KMS-11 (cell line): ENCODE data around the gene WDR49.

ENCODE experiments used
- H2AFZ ChIP-seq: fragments of 200-600 bp; sonication (generic); 2 replicates; pipeline ENCODE4 v1.6.1; 2016; ENCODE audit warnings: antibody characterized with exemption, mixed run types, low read depth
- H3K27ac ChIP-seq: fragments of 200-600 bp; sonication (generic); 2 replicates; pipeline ENCODE4 v1.6.1; 2016; ENCODE audit warnings: mild to moderate bottlenecking, mixed run types
- H3K27me3 ChIP-seq: fragments of 200-600 bp; sonication (generic); 2 replicates; pipeline ENCODE4 v1.6.1; 2017; ENCODE audit warnings: mild to moderate bottlenecking, low read depth, mixed run types, moderate library complexity; ENCODE audit not compliant: insufficient read depth
- H3K36me3 ChIP-seq: fragments of 200-600 bp; sonication (generic); 2 replicates; pipeline ENCODE4 v1.6.1; 2017; ENCODE audit warnings: mild to moderate bottlenecking, mixed run types; ENCODE audit not compliant: insufficient read depth
- H3K4me1 ChIP-seq: fragments of 200-600 bp; sonication (generic); 2 replicates; pipeline ENCODE4 v1.6.1; 2016; ENCODE audit warnings: mild to moderate bottlenecking, low read depth, mixed run types; ENCODE audit not compliant: poor library complexity, severe bottlenecking
- H3K4me2 ChIP-seq: fragments of 200-600 bp; sonication (generic); 2 replicates; pipeline ENCODE4 v1.7.0; 2016; ENCODE audit warnings: mild to moderate bottlenecking, mixed run types
- H3K4me3 ChIP-seq: fragments of 200-600 bp; sonication (generic); IDR thresholded peaks from 2 replicates; pipeline ENCODE4 v1.6.1; 2017; ENCODE audit warnings: low read depth, low read length, mixed read lengths; ENCODE audit not compliant: insufficient read depth
- H3K79me2 ChIP-seq: fragments of 200-600 bp; sonication (generic); 2 replicates; pipeline ENCODE4 v1.6.1; 2016; ENCODE audit warnings: low read depth, mixed run types; ENCODE audit not compliant: insufficient read depth
- H3K9ac ChIP-seq: fragments of 200-600 bp; sonication (generic); 2 replicates; pipeline ENCODE4 v1.6.1; 2016; ENCODE audit warnings: mild to moderate bottlenecking, mixed run types
- H4K20me1 ChIP-seq: fragments of 200-600 bp; sonication (generic); 2 replicates; pipeline ENCODE4 v1.6.1; 2016; ENCODE audit warnings: mild to moderate bottlenecking, mixed run types; ENCODE audit not compliant: insufficient read depth
- TF ChIP-seq, protein P1 (sequence below): fragments of 200-600 bp; sonication (generic); conservative IDR thresholded peaks from 2 replicates; pipeline ENCODE4 v1.6.1; 2017; ENCODE audit warnings: low read depth, mild to moderate bottlenecking, antibody characterized with exemption, low read length, moderate library complexity, mixed read lengths

WDR49 gene

DNA sequence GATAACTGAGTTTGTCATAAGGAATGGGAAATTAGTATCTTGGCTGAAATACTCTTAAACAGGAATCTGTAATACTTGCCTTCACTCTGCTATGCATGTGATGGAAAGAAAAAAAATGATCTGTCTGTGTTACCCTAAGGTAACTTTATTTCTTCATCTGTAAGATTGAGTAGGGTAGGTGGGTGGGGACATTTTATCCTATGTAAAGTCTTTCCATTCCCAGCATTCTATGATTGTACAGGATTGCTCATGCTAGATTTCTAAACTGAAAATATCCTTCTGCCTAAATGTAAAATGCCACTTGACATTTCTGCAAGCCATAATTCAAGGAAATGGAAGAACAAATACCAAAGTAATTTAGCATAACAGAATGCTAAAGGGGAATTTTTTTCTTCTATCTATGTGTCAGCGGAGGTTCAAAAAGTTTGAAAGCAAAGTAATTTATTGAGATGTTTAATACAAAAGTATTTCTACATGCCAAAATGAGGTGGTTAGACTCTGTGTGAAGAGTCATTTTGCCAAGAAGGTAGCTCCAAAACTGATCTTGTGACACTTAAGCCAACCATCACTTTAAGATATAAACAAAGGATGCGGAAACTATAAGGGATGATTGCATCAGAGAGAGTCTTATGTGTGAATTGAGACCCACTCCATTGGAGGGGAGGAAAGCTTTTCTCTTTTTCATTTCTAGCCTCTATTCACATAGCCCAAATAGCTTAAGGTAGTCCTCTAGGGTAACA, 133.3 kb downstream of the WDR49 start:
- H3K9ac ChIP-seq = no peak overlapping the region
- no peaks in the 10 kb centered on the region for H3K27me3 ChIP-seq
- no peaks in the 10 kb centered on the region for H3K36me3 ChIP-seq
- H4K20me1 ChIP-seq = no peaks in the 10 kb centered on the region
- H3K4me2 ChIP-seq = no peak overlapping the region
- H3K27ac ChIP-seq = no peak overlapping the region
- no peak overlapping the region for H3K4me3 ChIP-seq
- no peaks in the 10 kb centered on the region for H3K4me1 ChIP-seq
- H2AFZ ChIP-seq = no peak overlapping the region
- TF ChIP-seq, protein P1, sequence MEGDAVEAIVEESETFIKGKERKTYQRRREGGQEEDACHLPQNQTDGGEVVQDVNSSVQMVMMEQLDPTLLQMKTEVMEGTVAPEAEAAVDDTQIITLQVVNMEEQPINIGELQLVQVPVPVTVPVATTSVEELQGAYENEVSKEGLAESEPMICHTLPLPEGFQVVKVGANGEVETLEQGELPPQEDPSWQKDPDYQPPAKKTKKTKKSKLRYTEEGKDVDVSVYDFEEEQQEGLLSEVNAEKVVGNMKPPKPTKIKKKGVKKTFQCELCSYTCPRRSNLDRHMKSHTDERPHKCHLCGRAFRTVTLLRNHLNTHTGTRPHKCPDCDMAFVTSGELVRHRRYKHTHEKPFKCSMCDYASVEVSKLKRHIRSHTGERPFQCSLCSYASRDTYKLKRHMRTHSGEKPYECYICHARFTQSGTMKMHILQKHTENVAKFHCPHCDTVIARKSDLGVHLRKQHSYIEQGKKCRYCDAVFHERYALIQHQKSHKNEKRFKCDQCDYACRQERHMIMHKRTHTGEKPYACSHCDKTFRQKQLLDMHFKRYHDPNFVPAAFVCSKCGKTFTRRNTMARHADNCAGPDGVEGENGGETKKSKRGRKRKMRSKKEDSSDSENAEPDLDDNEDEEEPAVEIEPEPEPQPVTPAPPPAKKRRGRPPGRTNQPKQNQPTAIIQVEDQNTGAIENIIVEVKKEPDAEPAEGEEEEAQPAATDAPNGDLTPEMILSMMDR = no peak
- H3K79me2 ChIP-seq = no peaks in the 10 kb centered on the region

GRCh38 chr3:167507954-167508353, 145.8 kb downstream of the WDR49 start:
- no peaks in the 10 kb centered on the region for H3K79me2 ChIP-seq
- H3K4me2 ChIP-seq = no peak overlapping the region
- TF ChIP-seq, protein P1 = no peak
- H3K36me3 ChIP-seq = no peaks in the 10 kb centered on the region
- no peaks in the 10 kb centered on the region for H4K20me1 ChIP-seq
- H3K4me3 ChIP-seq = no peak overlapping the region
- H3K9ac ChIP-seq = no peak overlapping the region
- no peaks in the 10 kb centered on the region for H3K4me1 ChIP-seq
- H3K27ac ChIP-seq = no peak overlapping the region
- H2AFZ ChIP-seq = no peak overlapping the region
- no peaks in the 10 kb centered on the region for H3K27me3 ChIP-seq

- H3K27ac ChIP-seq = no peak overlapping the region
- H3K4me3 ChIP-seq = no peak overlapping the region
- TF ChIP-seq, protein P1 = no peak
- H3K36me3 ChIP-seq = no peaks in the 10 kb centered on the region
- H3K9ac ChIP-seq = no peak overlapping the region
- H3K4me2 ChIP-seq = no peak overlapping the region
- no peaks in the 10 kb centered on the region for H3K79me2 ChIP-seq
- H4K20me1 ChIP-seq = no peaks in the 10 kb centered on the region
- H3K27me3 ChIP-seq = no peaks in the 10 kb centered on the region
- no peak overlapping the region for H2AFZ ChIP-seq
- H3K4me1 ChIP-seq = no peaks in the 10 kb centered on the region
Measured at GRCh38 chr3:167502401-167502800, 151.3 kb downstream of the WDR49 start.

- Histone ChIP-seq H3K79me2 (no peaks in the 10 kb centered on the region), H3K4me1 (no peaks in the 10 kb centered on the region), H3K4me3 (no peak overlapping the region), H3K36me3 (no peaks in the 10 kb centered on the region), H3K9ac (no peak overlapping the region), H2AFZ (no peak overlapping the region), H3K4me2 (no peak overlapping the region), H3K27me3 (no peaks in the 10 kb centered on the region), H4K20me1 (no peaks in the 10 kb centered on the region), H3K27ac (no peak overlapping the region)
- TF ChIP-seq, protein P1 = no peak
Measured at GRCh38 chr3:167501941-167502340, 151.8 kb downstream of the WDR49 start.
